A673 (cell line): Measurements from ENCODE around the gene SORCS3.

ENCODE experiments used
- CTCF ChIP-seq: fragments of 300-800, 200-600 bp; sonication (generic); conservative IDR thresholded peaks from 2 replicates; pipeline ENCODE4 v1.5.1; 2017; ENCODE audit warnings: low read depth, mild to moderate bottlenecking, antibody characterized with exemption, low read length, moderate library complexity, mixed read lengths
- EZH2 ChIP-seq: fragments of 200-600 bp; sonication (generic); IDR thresholded peaks from 2 replicates; pipeline ENCODE4 v1.6.1; 2017; ENCODE audit warnings: borderline replicate concordance, low read depth, mild to moderate bottlenecking, mixed read lengths, antibody characterized with exemption, low read length; ENCODE audit not compliant: poor library complexity, severe bottlenecking

- TF ChIP-seq CTCF (no peak), EZH2 (no peak)
These were observed 569.5 kb downstream of the SORCS3 start for GRCh38 chr10:105210546-105210945.
